T1000 (cell line): ENCODE results near the gene GPATCH4.
"Not testable (repeated sequence)": the region's sequence is repeated elsewhere in the genome, so short reads cannot be mapped to it uniquely, and the experiment has no call there.

ENCODE experiments used
- DNase-seq: peaks from one replicate; lab custom pipeline; 2025; ENCODE audit warnings: mixed read lengths; lab: John Stamatoyannopoulos, UW

The GPATCH4 gene

GRCh38 chr1:156577550-156577949, 23.7 kb downstream of the GPATCH4 start:
- no peak for DNase-seq

GRCh38 chr1:156574039-156574633, 27.1 kb downstream of the GPATCH4 start:
- DNase-seq = no peak

DNA sequence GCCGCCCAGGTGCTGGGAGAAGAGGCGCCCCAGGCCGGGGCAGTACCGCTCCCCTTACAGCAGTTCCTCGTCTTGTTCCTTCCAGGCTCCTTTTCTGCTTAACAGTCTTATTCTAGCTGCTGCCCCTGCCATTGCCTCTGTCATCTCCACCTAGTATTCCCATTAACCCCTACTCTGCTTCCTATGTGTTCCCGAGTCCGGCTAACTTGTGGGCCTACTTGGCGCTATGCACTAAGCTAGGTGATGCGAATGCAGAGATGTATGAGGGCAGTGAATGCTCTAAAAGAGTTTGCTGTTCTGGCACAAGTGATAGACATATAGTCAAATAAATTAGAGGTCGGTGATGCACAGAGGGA, 28.6 kb downstream of the GPATCH4 start:
- DNase-seq = no peak

- DNase-seq = peak; percentile 69
Measured at GRCh38 chr1:156571919-156572662, 29.2 kb downstream of the GPATCH4 start, which contains the start of gene IQGAP3. Gene IQGAP3 (minus strand): TSS chr1:156572565. CDS start chr1:156572529, 36 bp downstream.

GRCh38 chr1:156571261-156571852, 29.9 kb downstream of the GPATCH4 start:
- peak; percentile 28 for DNase-seq

GRCh38 chr1:156566436-156566835, 34.8 kb downstream of the GPATCH4 start:
- DNase-seq = no peak

DNA sequence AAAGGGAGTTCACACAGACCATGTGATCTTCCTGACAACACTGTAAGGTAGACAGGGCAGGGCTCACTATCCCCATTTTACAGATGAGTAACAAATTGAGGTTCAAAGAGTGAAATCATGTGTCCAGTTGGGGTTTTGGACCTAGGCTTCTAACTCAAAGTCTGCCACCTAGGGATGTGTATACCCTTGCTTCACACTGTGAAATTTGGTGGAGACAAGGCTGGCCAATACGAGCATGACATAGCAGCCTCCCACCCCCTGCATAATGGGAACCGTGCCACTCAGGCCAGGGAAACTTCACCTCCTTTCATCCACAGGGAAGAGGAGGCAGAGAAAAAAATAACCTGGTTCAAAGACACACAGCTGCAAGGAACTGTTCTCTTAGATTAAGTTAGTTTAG, 35.8 kb downstream of the GPATCH4 start:
- no peak for DNase-seq

DNA sequence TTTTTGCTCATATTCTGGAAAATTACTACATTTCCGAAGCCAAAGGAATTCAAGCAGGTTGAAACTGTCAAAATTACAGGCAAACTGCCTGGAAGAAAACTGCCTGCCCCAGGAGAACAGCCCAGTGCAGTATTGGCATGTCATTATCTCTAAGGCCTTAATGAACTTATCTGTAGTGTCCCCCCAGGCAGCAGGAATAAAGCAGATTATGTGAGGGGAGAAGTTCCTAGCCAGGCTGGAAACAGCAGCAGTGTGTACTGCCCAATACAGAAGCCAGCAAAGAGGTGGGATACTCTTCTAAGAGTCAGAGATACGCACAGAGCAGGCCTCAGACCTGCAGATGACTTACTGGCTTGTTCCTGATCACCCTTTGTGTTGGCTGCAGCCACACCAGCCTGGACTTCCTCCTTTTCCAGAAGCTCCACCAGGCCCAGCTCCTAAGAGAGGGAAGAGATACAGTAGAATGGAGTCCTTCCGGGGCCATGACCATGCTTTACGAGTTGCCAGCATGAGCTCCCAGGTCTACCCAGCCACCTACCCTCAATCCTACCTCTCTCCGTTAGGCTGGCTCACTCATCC, 40.6 kb downstream of the GPATCH4 start:
- DNase-seq = no peak

GRCh38 chr1:156559797-156560385, 41.4 kb downstream of the GPATCH4 start:
- no peak for DNase-seq

- DNase-seq = no peak
Measured at GRCh38 chr1:156559086-156559796, 42.0 kb downstream of the GPATCH4 start.

DNA sequence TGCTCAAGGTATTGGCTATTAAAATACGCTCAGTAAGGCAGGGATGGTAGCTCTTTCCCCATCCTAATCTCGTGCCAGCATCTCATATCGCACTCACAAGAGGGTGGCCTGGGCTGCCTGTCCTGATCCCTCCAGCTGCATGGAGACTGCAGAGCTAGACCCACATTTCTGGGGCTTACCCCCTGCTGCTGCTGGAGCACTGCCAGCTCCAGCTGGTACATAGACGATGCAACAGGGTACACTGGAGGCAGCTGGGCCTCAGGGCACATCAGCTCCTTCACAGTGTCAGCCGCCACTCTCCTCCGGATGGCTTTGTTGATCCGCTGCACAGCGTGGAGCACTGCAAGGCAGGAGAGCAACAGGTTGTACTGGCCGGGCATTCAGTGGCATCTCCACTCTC, 44.9 kb downstream of the GPATCH4 start:
- DNase-seq = no peak

DNA sequence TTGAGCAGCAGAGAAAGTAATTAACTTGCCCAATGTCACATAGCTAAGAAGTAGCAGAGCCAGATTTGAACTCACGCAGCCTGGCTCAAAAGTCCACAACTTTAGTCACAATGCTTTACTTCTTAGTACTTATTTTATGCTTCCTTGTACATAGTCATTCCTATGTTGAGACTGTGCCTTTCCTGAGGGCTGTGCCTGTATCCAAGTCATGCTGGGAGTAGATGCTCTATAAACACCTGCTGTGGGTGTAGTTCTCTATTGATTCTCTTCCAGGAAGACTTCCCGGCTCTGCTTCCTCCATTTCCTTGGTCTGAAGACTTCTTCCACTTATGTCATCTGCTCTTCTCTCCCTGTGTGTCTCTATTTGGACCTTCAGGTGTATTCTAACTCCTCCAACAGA, 45.6 kb downstream of the GPATCH4 start:
- DNase-seq = no peak

GRCh38 chr1:156554971-156555370, 46.3 kb downstream of the GPATCH4 start:
- DNase-seq = no peak

- no peak for DNase-seq
Measured at GRCh38 chr1:156553860-156554485, 47.3 kb downstream of the GPATCH4 start.

DNA sequence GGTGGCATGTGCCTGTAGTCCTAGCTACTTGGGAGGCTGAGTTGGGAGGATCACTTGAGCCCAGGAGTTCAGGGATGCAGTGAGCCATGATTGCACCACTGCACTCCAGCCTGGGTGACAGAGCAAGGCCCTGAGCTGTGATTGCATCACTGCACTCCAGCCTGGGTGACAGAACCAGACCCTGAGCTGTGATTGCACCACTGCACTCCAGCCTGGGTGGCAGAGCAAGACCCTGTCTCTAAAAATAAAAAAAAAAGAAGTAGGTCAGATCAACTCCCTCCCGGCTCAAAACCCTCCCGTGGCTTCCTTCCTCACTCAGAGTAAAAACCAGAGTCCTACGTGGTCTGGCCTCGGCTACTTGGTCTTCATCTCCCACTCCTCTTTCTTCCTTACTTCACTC, 48.3 kb downstream of the GPATCH4 start:
- DNase-seq = not testable (repeated sequence)

GRCh38 chr1:156552518-156552917, 48.8 kb downstream of the GPATCH4 start:
- no peak for DNase-seq

DNA sequence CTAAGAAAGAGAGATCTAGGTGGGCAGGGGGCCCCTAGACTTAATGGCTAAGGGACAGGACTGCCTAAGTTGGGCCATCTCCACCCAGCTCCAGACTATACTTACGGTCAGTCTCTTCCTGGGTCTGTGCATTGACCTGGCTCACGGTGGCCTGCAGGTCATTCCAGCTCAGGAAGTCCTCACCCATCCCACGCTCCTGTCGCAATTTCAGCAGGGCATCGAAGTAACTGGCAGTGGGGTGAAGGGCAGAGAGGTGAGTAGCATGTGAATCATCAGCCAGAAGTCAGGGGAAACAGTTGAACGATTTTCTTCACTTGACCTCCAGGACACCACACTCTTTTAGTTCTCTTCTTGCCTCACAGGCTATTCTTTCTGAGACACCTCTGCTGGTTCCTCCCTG, 49.4 kb downstream of the GPATCH4 start:
- DNase-seq = no peak

GRCh38 chr1:156551066-156551643, 50.1 kb downstream of the GPATCH4 start:
- no peak for DNase-seq

- no peak for DNase-seq
Measured at GRCh38 chr1:156550346-156550745, 50.9 kb downstream of the GPATCH4 start.

GRCh38 chr1:156549831-156550230, 51.4 kb downstream of the GPATCH4 start:
- no peak for DNase-seq

DNA sequence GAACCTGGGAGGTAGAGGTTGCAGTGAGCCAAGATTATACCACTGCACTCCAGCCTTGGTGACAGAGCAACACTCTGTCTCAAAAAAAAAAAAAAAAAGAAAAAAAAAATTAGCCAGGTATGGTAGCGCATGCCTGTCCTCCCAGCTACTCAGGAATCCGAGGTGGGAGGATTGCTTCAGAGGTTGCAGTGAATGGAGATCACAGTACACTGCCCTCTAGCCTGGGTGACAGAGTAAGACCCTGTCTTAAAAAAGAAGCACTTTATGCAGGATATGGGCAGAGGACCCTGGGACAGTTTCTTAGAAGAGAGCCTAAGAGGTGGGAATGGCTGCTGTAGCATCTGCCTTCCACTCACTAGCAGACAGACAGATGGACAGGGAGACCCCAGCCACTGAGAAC, 51.9 kb downstream of the GPATCH4 start:
- no peak for DNase-seq
